ENCODE results near the gene SLC22A8. TPM values are rescaled to one million over a fixed set of nuclear protein-coding genes. Genes with fewer than 3 reads are reported as not detected.

The SLC22A8 gene
- total and polyA plus RNA-seq, 2 of the 4 experiments (the other 2 are of a cell fraction), result not detected

DNA sequence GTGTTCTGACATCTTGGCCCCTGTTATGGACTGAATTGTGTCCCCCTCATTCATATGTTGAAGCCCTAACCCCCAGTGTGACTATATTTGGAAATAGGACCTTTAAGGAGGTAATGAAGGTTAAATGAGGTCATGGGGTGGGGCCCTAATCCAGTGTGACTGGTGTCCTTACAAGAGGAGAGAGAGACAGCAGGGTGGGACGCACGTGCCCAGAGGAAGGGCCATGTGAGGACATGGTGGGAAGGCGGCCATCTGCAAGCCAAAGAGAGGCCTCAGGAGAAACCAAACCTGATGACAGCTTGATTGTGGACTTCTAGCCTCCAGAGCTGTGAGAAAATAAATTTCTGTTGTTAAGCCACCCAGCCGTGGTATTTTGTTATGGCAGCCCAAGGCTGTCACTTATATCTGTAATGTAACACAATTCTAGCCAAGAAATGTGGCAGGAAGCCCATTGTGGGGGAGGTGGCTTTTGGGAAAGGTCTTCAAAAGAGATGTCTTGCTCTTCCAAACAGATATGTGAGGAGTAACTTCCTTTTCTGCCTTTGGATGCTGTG, 54.5 kb downstream of the SLC22A8 start:
- no peak overlapping the region for H4K91ac ChIP-seq (ENCODE audit: insufficient read depth, low read depth, low read length)
- H3K14ac ChIP-seq (replicated peaks; ENCODE audit: low read depth, low read length), result no peak overlapping the region
- peaks cover 2% of the 10 kb centered on the region; the same call in 1 of the 2 replicates for H3K4me1 ChIP-seq (ENCODE audit: control insufficient read depth, insufficient read depth, low read length)
- BruUV-seq (replicated peaks), result no TSS peak
- no peak for TF ChIP-seq MAZ (IDR thresholded peaks at IDR 0.05; ENCODE audit: borderline replicate concordance, low read depth, low read length)
- no peak for TF ChIP-seq USF2 (IDR thresholded peaks at IDR 0.05; ENCODE audit: low read depth, low read length)
- TF ChIP-seq ELK1 (IDR thresholded peaks at IDR 0.05; ENCODE audit: borderline replicate concordance, low read depth, low read length), result no peak
- ChIA-PET POLR2A (ENCODE audit: unreplicated experiment) (no interaction called here), CTCF (no interaction called here)
- H3K27me3 ChIP-seq (ENCODE audit: control insufficient read depth, insufficient read depth, low read length), result peaks cover 2% of the 10 kb centered on the region
- no peak overlapping the region for H2BK120ac ChIP-seq (ENCODE audit: low read depth, low read length)
- H3K79me1 ChIP-seq (ENCODE audit: low read depth in 1 of 2, low read length in 2 of 2), result no peaks in the 10 kb centered on the region
- no peaks in the 10 kb centered on the region for H3K9me1 ChIP-seq (ENCODE audit: insufficient read depth, low read length)
- WGBS, 2 experiments (ENCODE audit: extremely low coverage in 2 of 2, insufficient read length in 1 of 2), result no CpG with 5 or more reads among the region's 4 CpGs
- H3K23ac ChIP-seq (ENCODE audit: low read depth, low read length), result no peak overlapping the region
- no peaks in the 10 kb centered on the region for H4K20me1 ChIP-seq (ENCODE audit: insufficient read depth, low read length)
- H3K18ac ChIP-seq (ENCODE audit: low read depth, low read length), result no peak overlapping the region
- dilution Hi-C loops (cut with HindIII; ENCODE audit: low sequenced_read_pairs, unreplicated experiment), result no loop called here
- no peak overlapping the region for H2AK5ac ChIP-seq (ENCODE audit: low read depth, low read length)
- H3K27ac ChIP-seq (ENCODE audit: insufficient read depth, low read length), result no peak overlapping the region
- no peak overlapping the region for H4K5ac ChIP-seq (ENCODE audit: low read depth, low read length)
- no peak overlapping the region for H4K8ac ChIP-seq (ENCODE audit: low read depth in 2 of 2, low read length in 2 of 2)
- intact Hi-C loops (cut with micrococcal nuclease), result no loop called here
- H3K4ac ChIP-seq (ENCODE audit: low read depth, low read length), result no peak overlapping the region
- H3K4me2 ChIP-seq (ENCODE audit: low read depth, low read length), result no peak overlapping the region
- no peak overlapping the region for H3K4me3 ChIP-seq (ENCODE audit: insufficient read depth, low read depth, low read length)
- in situ Hi-C loops (cut with MboI; ENCODE audit: low sequenced_read_pairs), result no loop called here
- H2AK9ac ChIP-seq (replicated peaks; ENCODE audit: low read depth, low read length, poor library complexity), result no peak overlapping the region
- H3K9me3 ChIP-seq (ENCODE audit: control insufficient read depth, insufficient read depth, low read length), result no peaks in the 10 kb centered on the region
- H3K56ac ChIP-seq (ENCODE audit: extremely low read depth, insufficient read depth, low read length), result no peak overlapping the region
- no peaks in the 10 kb centered on the region for H3K36me3 ChIP-seq (ENCODE audit: control insufficient read depth, insufficient read depth, low read length)
- H2BK15ac ChIP-seq (ENCODE audit: low read depth, low read length), result no peak overlapping the region
- H3K9ac ChIP-seq (ENCODE audit: low read depth, low read length), result no peak overlapping the region
- H2AFZ ChIP-seq (replicated peaks; ENCODE audit: low read length, poor library complexity), result no peak overlapping the region
- ATAC-seq (ENCODE audit: low read depth) (no peak), DNase-seq (no peak)
- no peak overlapping the region for H2BK5ac ChIP-seq (ENCODE audit: low read depth, low read length, poor library complexity, severe bottlenecking)
- H2BK20ac ChIP-seq (ENCODE audit: low read depth, low read length), result no peak overlapping the region

All from IMR-90 (cell line).